ENCODE results near the gene SMC6. TPM values are rescaled to one million over a fixed set of nuclear protein-coding genes. Genes with fewer than 3 reads are reported as not detected.

Gene SMC6
- total RNA-seq, 1 experiment from 2014 or later, result 40.3 TPM

- Histone ChIP-seq H3K56ac (ENCODE audit: insufficient read length, low read depth, low read length) (no peak overlapping the region), H4K20me1 (ENCODE audit: control insufficient read depth, insufficient read depth, insufficient read length) (no peaks in the 10 kb centered on the region), H2AK5ac (ENCODE audit: insufficient read length, low read length) (no peak overlapping the region), H2BK120ac (ENCODE audit: low read depth, low read length, poor library complexity, severe bottlenecking) (no peak overlapping the region), H3K4me2 (ENCODE audit: insufficient read depth, insufficient read length, low read length) (no peak overlapping the region), H3K18ac (ENCODE audit: insufficient read length, low read depth, low read length) (no peak overlapping the region), H2AFZ (ENCODE audit: low read length) (no peak overlapping the region), H3K4me1 (ENCODE audit: insufficient read depth, low read length) (no peaks in the 10 kb centered on the region), H4K91ac (ENCODE audit: insufficient read length, low read depth, low read length) (no peak overlapping the region), H2BK5ac (ENCODE audit: insufficient read length, low read length) (no peak overlapping the region), H3K4ac (ENCODE audit: low read depth, low read length) (no peak overlapping the region), H2BK20ac (ENCODE audit: low read depth, low read length, poor library complexity, severe bottlenecking) (no peak overlapping the region), H2BK15ac (ENCODE audit: low read depth, low read length) (no peak overlapping the region), H4K8ac (replicated peaks; ENCODE audit: insufficient read length, low read depth, low read length) (no peak overlapping the region), H3K9me3 (ENCODE audit: control insufficient read depth, low read depth, low read length) (no peaks in the 10 kb centered on the region), H3K23me2 (ENCODE audit: insufficient read length, low read depth, low read length, poor library complexity, severe bottlenecking) (no peaks in the 10 kb centered on the region), H3K9ac (ENCODE audit: extremely low read depth, insufficient read length, low read length) (no peak overlapping the region), H3K23ac (ENCODE audit: insufficient read length, low read depth, low read length) (no peak overlapping the region), H3K14ac (ENCODE audit: insufficient read depth, low read length) (no peak overlapping the region), H2BK12ac (ENCODE audit: insufficient read length, low read depth, low read length) (no peak overlapping the region), H3K27ac (ENCODE audit: insufficient read length, low read depth, low read length) (no peak overlapping the region), H3K27me3 (ENCODE audit: insufficient read depth, low read length) (no peaks in the 10 kb centered on the region), H3K79me2 (ENCODE audit: insufficient read depth, low read length) (no peaks in the 10 kb centered on the region), H4K5ac (ENCODE audit: insufficient read length, low read depth, low read length) (no peak overlapping the region), H3K79me1 (ENCODE audit: insufficient read depth, low read depth, low read length, poor library complexity, severe bottlenecking) (no peaks in the 10 kb centered on the region), H3T11ph (ENCODE audit: low read length) (no peak overlapping the region)
- H3K9me3 Mint-ChIP-seq, result no peaks in the 10 kb centered on the region
- no peak overlapping the region for H3K4me3 Mint-ChIP-seq
- no peak for DNase-seq
- H3K27ac Mint-ChIP-seq, result peak overlapping the region; percentile 12 to 77 (median 37); a peak in 5 of 7 replicates
- peaks cover 0 to 2% of the 10 kb centered on the region in 2 experiments; a peak in 2 of 4 replicates for H3K4me1 Mint-ChIP-seq
- H3K36me3 Mint-ChIP-seq (ENCODE audit: insufficient read depth in 1 of 3, low read depth in 3 of 3), result peaks cover 4 to 14% (median 12%) of the 10 kb centered on the region in 3 experiments; a peak in 6 of 7 replicates
- no peak for TF ChIP-seq CTCF (conservative IDR thresholded peaks at IDR 0.05)
- WGBS (ENCODE audit: extremely low coverage, insufficient read length, low lambda C conversion rate), result no CpG with 5 or more reads among the region's 9 CpGs
- H3K27me3 Mint-ChIP-seq (ENCODE audit: low read depth), result no peaks in the 10 kb centered on the region
These were observed 100.8 kb downstream of the SMC6 start for GRCh38 chr2:17652681-17653394.
